Hepatocyte (in vitro differentiated cells): Measurements from ENCODE around the gene MAG. TPM values are rescaled to one million over a fixed set of nuclear protein-coding genes. Genes with fewer than 3 reads are reported as not detected.

Source experiments
- DNase-seq: peaks from one replicate; pipeline ENCODE4 v3.0.0-alpha.2; 2016; ENCODE audit warnings: low spot score
- H2AFZ ChIP-seq: fragments of 200-600 bp; sonication (generic); 2 replicates; pipeline ENCODE4 v1.6.0; 2016; ENCODE audit warnings: antibody characterized with exemption, mild to moderate bottlenecking
- H3K27ac ChIP-seq: fragments of 200-600 bp; sonication (generic); 2 replicates; pipeline ENCODE4 v1.5.1; 2016; ENCODE audit warnings: mild to moderate bottlenecking
- H3K27me3 ChIP-seq: fragments of 200-600 bp; sonication (generic); 2 replicates; pipeline ENCODE4 v1.6.1; 2016
- H3K36me3 ChIP-seq: fragments of 200-600 bp; sonication (generic); replicated peaks from 2 replicates; pipeline ENCODE4 v1.5.1; 2016; ENCODE audit warnings: low read depth; ENCODE audit not compliant: insufficient read depth
- H3K4me1 ChIP-seq: fragments of 200-600 bp; sonication (generic); 2 replicates; pipeline ENCODE4 v1.5.1; 2016; ENCODE audit warnings: mild to moderate bottlenecking, moderate library complexity; ENCODE audit not compliant: insufficient read depth
- H3K4me2 ChIP-seq: fragments of 200-600 bp; sonication (generic); 2 replicates; pipeline ENCODE4 v1.6.0; 2016
- H3K4me3 ChIP-seq: fragments of 200-600 bp; sonication (generic); 2 replicates; pipeline ENCODE4 v1.5.1; 2016; ENCODE audit warnings: mild to moderate bottlenecking
- H3K79me2 ChIP-seq: fragments of 200-600 bp; sonication (generic); 2 replicates; pipeline ENCODE4 v1.6.0; 2017; ENCODE audit warnings: mild to moderate bottlenecking
- H3K9me2 ChIP-seq: fragments of 200-600 bp; sonication (generic); replicated peaks from 2 replicates; pipeline ENCODE4 v1.6.0; 2017; ENCODE audit warnings: mild to moderate bottlenecking; ENCODE audit not compliant: insufficient read depth
- H3K9me3 ChIP-seq: fragments of 200-600 bp; sonication (generic); 2 replicates; pipeline ENCODE4 v1.5.1; 2016; ENCODE audit warnings: low read depth, mild to moderate bottlenecking
- H4K20me1 ChIP-seq: fragments of 200-600 bp; sonication (generic); 2 replicates; pipeline ENCODE4 v1.6.0; 2016; ENCODE audit warnings: mild to moderate bottlenecking; ENCODE audit not compliant: insufficient read depth, poor library complexity, severe bottlenecking
- EZH2 ChIP-seq: fragments of 200-600 bp; sonication (generic); IDR thresholded peaks from 2 replicates; pipeline ENCODE4 v1.6.1; 2016; ENCODE audit warnings: antibody characterized with exemption, mild to moderate bottlenecking, borderline replicate concordance
- EZH2phosphoT487 ChIP-seq: fragments of 200-600 bp; sonication (generic); IDR thresholded peaks from one replicate; pipeline ENCODE4 v1.6.1; 2018; ENCODE audit warnings: antibody characterized with exemption, mild to moderate bottlenecking, low read depth, moderate library complexity; ENCODE audit not compliant: unreplicated experiment, severe bottlenecking
- WGBS: methylation state at CpG from one replicate; pipeline ENCODE4 v1.1.6; 2016; ENCODE audit warnings: low lambda C conversion rate; ENCODE audit errors: missing lambda C conversion rate; 5-methylcytosine and 5-hydroxymethylcytosine counted together
- polyA plus RNA-seq: library from polyadenylated mRNA; unstranded; fragments of >200 nt; fragmentation: Nextera tagmentation; extraction: Ambion mirVana; gene quantifications from 2 replicates; pipeline ENCODE4 v1.2.1, GENCODE V29; 2016
- total RNA-seq: library from RNA; depleted of rRNA; stranded (reverse); fragments of >200 nt; gene quantifications from 2 replicates; pipeline ENCODE4 v1.2.3, GENCODE V29; 2014
- TF ChIP-seq, protein P1 (sequence below): fragments of 200-600 bp; sonication (generic); IDR thresholded peaks from 2 replicates; pipeline ENCODE4 v1.5.1; 2016; ENCODE audit warnings: antibody characterized with exemption, mild to moderate bottlenecking; ENCODE audit not compliant: poor library complexity

MAG gene
- total and polyA plus RNA-seq, 2 experiments from 2014 or later: 0.47 TPM; not detected in 1

DNA sequence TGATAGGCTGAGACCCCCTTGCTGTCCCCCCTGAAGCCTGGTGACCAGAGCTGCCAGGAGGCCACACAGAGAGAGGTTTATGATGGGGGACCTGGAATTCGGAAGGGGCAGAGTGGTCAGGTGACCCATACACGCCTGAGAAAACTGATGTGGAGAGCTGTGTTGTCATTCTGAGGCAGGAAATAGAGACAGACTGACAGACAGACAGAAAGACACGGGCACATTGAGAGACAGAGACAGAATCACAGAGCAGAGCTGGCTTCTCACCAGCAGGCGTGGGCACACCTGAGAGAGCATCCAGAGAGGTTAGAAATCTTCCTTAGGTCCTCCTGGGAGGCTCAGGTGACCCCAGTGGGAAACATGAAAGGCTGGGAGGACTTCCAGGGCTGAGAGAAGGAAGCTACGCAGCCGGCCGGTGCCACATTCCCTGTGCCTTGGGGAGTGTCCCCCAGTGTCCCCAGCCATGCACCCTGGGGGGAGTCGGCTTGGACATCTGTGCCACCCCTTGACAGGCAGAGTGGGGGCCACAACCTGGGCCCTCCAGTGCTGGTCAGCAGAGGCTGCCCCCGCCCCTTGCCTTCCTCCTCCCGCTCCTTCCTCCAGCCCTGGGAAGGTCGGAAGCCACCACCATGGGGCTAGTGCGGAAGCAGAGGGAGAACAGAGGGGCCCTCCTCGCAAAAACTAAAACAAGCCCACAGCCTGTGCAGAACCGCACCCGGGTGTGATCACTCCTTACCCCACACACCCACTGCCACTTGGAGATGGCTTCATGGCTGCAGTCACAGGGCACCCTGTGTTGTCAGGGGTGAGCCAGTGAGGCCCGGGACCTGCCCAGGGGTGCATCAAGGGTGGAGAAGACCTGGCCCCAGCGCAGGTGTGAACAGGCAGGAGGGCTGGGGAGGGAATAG lies 57.9 kb downstream of the MAG start:
- WGBS: 87% methylated on average over 17 of the region's 17 CpGs

DNA sequence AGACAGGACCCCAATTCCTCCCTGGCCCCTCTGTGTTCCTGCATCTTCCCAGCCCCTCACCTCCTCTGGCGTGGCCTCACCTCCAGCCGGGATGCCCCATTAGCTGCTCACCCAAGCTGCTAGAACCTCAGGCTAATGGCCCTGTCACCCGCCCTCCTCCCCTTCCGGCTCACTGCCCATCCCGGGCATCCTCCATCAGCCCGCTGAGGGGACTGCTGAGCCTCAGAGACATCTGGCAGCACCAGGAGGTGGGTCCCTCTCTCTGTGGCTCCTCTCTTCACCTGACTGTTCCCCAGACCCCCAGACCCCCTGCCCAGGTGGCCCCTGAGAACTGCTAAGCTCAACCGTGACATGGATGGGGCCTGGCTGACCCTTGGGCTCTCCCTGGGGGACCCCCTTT lies 58.6 kb downstream of the MAG start:
- H4K20me1 ChIP-seq: no peaks in the 10 kb centered on the region
- no peak overlapping the region for H3K4me3 ChIP-seq
- TF ChIP-seq, protein P1, sequence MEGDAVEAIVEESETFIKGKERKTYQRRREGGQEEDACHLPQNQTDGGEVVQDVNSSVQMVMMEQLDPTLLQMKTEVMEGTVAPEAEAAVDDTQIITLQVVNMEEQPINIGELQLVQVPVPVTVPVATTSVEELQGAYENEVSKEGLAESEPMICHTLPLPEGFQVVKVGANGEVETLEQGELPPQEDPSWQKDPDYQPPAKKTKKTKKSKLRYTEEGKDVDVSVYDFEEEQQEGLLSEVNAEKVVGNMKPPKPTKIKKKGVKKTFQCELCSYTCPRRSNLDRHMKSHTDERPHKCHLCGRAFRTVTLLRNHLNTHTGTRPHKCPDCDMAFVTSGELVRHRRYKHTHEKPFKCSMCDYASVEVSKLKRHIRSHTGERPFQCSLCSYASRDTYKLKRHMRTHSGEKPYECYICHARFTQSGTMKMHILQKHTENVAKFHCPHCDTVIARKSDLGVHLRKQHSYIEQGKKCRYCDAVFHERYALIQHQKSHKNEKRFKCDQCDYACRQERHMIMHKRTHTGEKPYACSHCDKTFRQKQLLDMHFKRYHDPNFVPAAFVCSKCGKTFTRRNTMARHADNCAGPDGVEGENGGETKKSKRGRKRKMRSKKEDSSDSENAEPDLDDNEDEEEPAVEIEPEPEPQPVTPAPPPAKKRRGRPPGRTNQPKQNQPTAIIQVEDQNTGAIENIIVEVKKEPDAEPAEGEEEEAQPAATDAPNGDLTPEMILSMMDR: no peak
- no peak for TF ChIP-seq EZH2phosphoT487
- no peaks in the 10 kb centered on the region for H3K36me3 ChIP-seq
- no peak for DNase-seq
- H3K79me2 ChIP-seq: no peaks in the 10 kb centered on the region
- H3K9me2 ChIP-seq: no peaks in the 10 kb centered on the region
- H3K4me2 ChIP-seq: no peak overlapping the region
- H3K27me3 ChIP-seq: no peaks in the 10 kb centered on the region
- no peak overlapping the region for H2AFZ ChIP-seq
- H3K27ac ChIP-seq: no peak overlapping the region
- 96% methylated on average over 7 of the region's 7 CpGs for WGBS
- H3K4me1 ChIP-seq: no peaks in the 10 kb centered on the region
- no peaks in the 10 kb centered on the region for H3K9me3 ChIP-seq

More for the DNA sequence above, 57.9 kb downstream of the MAG start:
- Histone ChIP-seq H3K9me2 (no peaks in the 10 kb centered on the region), H3K27ac (no peak overlapping the region), H2AFZ (no peak overlapping the region), H3K4me3 (no peak overlapping the region), H3K27me3 (no peaks in the 10 kb centered on the region), H3K4me2 (no peak overlapping the region), H4K20me1 (no peaks in the 10 kb centered on the region), H3K36me3 (no peaks in the 10 kb centered on the region), H3K4me1 (no peaks in the 10 kb centered on the region), H3K79me2 (no peaks in the 10 kb centered on the region), H3K9me3 (no peaks in the 10 kb centered on the region)
- no peak for DNase-seq
- TF ChIP-seq EZH2phosphoT487: no peak
- TF ChIP-seq EZH2: no peak
- TF ChIP-seq, protein P1: no peak

DNA sequence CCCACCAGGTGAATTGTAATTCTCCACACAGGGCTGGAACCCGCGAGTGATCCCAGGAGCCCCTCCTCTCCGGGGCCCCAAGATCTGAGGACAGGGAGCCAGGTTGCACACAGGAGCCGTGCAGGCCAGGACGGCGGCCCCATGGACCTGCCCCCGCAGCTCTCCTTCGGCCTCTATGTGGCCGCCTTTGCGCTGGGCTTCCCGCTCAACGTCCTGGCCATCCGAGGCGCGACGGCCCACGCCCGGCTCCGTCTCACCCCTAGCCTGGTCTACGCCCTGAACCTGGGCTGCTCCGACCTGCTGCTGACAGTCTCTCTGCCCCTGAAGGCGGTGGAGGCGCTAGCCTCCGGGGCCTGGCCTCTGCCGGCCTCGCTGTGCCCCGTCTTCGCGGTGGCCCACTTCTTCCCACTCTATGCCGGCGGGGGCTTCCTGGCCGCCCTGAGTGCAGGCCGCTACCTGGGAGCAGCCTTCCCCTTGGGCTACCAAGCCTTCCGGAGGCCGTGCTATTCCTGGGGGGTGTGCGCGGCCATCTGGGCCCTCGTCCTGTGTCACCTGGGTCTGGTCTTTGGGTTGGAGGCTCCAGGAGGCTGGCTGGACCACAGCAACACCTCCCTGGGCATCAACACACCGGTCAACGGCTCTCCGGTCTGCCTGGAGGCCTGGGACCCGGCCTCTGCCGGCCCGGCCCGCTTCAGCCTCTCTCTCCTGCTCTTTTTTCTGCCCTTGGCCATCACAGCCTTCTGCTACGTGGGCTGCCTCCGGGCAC lies 59.6 kb downstream of the MAG start:
- Histone ChIP-seq H3K36me3 (no peaks in the 10 kb centered on the region), H3K79me2 (no peaks in the 10 kb centered on the region), H3K27me3 (no peaks in the 10 kb centered on the region), H3K9me2 (no peaks in the 10 kb centered on the region), H3K4me1 (no peaks in the 10 kb centered on the region), H3K4me2 (no peak overlapping the region), H4K20me1 (no peaks in the 10 kb centered on the region), H3K4me3 (no peak overlapping the region), H3K9me3 (no peaks in the 10 kb centered on the region), H3K27ac (no peak overlapping the region), H2AFZ (no peak overlapping the region)
- DNase-seq: no peak
- WGBS: 95% methylated on average over 46 of the region's 47 CpGs
- TF ChIP-seq, protein P1: no peak
- TF ChIP-seq EZH2phosphoT487: no peak
- TF ChIP-seq EZH2: no peak
